Measurements from ENCODE around the gene KAT2B. TPM values are rescaled to one million over a fixed set of nuclear protein-coding genes. Genes with fewer than 3 reads are reported as not detected.

Gene KAT2B
- total RNA-seq, 4 donors from 2014 or later, result 39.4 to 87.3 (median 61.1) TPM

DNA sequence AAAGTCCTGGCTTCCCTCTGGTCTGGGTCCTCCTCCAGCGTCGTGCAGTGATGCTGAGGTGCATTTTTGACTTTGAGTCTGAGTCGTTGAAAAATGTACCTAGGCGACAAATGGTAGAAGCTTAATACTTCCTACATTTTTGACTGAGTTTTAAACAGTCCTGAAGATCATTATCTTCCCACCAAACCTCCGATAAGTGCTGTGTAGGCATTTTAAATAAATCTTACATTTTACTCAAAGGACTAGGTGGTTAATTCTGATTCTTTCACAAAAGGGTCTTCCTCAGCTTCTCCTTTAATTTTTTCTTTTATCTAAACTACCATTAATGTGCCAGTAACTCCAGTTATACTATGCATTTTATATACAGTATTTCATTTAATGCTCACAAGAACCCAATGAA is 70.6 kb downstream of the KAT2B start:
- no peak for ATAC-seq
- H3K27ac ChIP-seq, result no peak overlapping the region
- intact Hi-C loops (cut with DNase I; ENCODE audit: low total_unique reads) (no loop called here), in situ Hi-C loops (cut with MboI; ENCODE audit: low sequenced_read_pairs in 4 of 4) (no loop called here)
- H3K4me1 ChIP-seq, result no peaks in the 10 kb centered on the region
- no peaks in the 10 kb centered on the region for H3K9me3 ChIP-seq
- TF ChIP-seq POLR2A (IDR thresholded peaks at IDR 0.05), result no peak
- TF ChIP-seq, protein P1, sequence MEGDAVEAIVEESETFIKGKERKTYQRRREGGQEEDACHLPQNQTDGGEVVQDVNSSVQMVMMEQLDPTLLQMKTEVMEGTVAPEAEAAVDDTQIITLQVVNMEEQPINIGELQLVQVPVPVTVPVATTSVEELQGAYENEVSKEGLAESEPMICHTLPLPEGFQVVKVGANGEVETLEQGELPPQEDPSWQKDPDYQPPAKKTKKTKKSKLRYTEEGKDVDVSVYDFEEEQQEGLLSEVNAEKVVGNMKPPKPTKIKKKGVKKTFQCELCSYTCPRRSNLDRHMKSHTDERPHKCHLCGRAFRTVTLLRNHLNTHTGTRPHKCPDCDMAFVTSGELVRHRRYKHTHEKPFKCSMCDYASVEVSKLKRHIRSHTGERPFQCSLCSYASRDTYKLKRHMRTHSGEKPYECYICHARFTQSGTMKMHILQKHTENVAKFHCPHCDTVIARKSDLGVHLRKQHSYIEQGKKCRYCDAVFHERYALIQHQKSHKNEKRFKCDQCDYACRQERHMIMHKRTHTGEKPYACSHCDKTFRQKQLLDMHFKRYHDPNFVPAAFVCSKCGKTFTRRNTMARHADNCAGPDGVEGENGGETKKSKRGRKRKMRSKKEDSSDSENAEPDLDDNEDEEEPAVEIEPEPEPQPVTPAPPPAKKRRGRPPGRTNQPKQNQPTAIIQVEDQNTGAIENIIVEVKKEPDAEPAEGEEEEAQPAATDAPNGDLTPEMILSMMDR (IDR thresholded peaks at IDR 0.05 in 4 of 5, conservative IDR thresholded peaks at IDR 0.05 in 1 of 5), result no peak
- DNase-seq, result no peak
- H3K36me3 ChIP-seq, result peaks cover 0 to 32% of the 10 kb centered on the region in 2 donors
- H3K4me3 ChIP-seq, result no peak overlapping the region
- no peaks in the 10 kb centered on the region for H3K27me3 ChIP-seq

DNA sequence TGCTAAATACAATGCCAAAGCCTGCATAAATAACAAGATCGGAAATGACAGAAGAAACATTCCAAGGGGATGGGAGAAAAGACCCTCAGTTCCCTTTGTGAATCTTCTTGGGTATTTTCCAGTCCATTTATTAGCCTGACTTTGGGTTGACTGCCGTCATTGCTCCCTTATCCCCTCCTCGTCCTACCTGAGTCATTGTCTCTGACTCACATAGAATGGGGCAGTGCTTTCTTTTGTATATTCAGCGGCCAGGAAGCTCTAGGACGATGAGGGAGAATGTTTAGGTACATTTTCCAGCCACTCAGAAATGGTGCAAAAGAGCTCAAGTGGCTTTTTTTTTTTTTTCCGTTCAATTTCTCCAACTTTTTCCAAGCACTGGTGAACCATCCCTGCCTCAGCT is 71.6 kb downstream of the KAT2B start:
- H3K36me3 ChIP-seq, result peaks cover 0 to 35% of the 10 kb centered on the region in 2 donors
- no peak overlapping the region for H3K4me3 ChIP-seq
- TF ChIP-seq POLR2A (IDR thresholded peaks at IDR 0.05), result no peak
- TF ChIP-seq, protein P1 (IDR thresholded peaks at IDR 0.05 in 4 of 5, conservative IDR thresholded peaks at IDR 0.05 in 1 of 5), result no peak
- H3K9me3 ChIP-seq, result no peaks in the 10 kb centered on the region
- intact Hi-C loops (cut with DNase I; ENCODE audit: low total_unique reads) (no loop called here), in situ Hi-C loops (cut with MboI; ENCODE audit: low sequenced_read_pairs in 4 of 4) (no loop called here)
- no peaks in the 10 kb centered on the region for H3K27me3 ChIP-seq
- no peaks in the 10 kb centered on the region for H3K4me1 ChIP-seq
- DNase-seq, result no peak
- no peak for ATAC-seq
- H3K27ac ChIP-seq, result no peak overlapping the region

DNA sequence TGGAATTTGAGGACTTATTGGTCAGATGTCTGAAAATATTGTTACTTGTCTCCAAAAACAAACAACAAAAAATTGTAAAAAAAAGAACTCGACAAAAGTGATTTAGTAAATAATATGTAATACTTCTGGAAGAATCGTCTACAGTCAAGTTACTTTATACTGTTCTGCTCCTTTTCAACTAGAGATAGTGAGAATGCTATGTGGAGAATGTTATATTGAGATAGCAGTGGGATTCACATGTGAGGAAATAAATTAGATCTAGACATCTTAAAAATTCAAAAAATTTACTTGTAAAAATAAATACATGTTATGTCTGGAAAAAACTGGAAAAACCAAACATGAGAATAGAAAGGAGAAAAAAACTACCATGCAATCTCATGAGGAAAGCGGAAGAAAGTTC is 80.8 kb downstream of the KAT2B start:
- H3K9me3 ChIP-seq, result no peaks in the 10 kb centered on the region
- H3K27me3 ChIP-seq, result no peaks in the 10 kb centered on the region
- intact Hi-C loops (cut with DNase I; ENCODE audit: low total_unique reads), result no loop called here
- H3K4me3 ChIP-seq, result no peak overlapping the region
- ATAC-seq, result no peak
- TF ChIP-seq, protein P1 (IDR thresholded peaks at IDR 0.05 in 4 of 5, conservative IDR thresholded peaks at IDR 0.05 in 1 of 5), result no peak
- no peak for TF ChIP-seq POLR2A (IDR thresholded peaks at IDR 0.05)
- no peak overlapping the region for H3K27ac ChIP-seq
- no peak for DNase-seq
- H3K36me3 ChIP-seq, result peaks cover 0 to 38% of the 10 kb centered on the region in 2 donors
- no peaks in the 10 kb centered on the region for H3K4me1 ChIP-seq
- in situ Hi-C loops (cut with MboI; ENCODE audit: low sequenced_read_pairs in 4 of 4), result no loop called here

DNA sequence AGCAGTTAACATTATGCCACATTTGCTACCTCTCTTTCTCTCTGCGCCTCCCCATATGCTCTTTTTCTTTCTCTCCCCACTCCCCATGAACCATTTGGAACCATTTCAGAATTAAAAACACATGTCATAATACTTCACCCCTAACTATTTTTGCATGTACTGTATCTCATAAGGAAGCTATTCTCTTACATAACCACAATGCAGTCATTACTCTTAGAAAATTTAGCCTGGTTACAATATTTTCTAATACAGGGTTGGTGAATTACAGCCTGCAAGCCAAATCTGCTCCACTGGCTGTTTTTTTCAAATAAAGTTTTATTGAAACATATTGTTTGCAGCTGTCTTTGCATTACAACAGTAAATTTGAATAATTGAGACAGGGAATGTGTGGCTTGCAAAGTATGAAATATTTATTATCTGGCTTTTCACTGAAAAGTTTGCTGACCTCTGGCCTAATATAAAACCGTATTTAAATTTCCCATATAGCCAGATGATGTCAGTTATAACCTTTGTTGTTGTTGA is 82.9 kb downstream of the KAT2B start:
- Histone ChIP-seq H3K36me3 (peaks cover 0 to 47% of the 10 kb centered on the region in 2 donors), H3K27me3 (no peaks in the 10 kb centered on the region), H3K27ac (no peak overlapping the region), H3K4me3 (no peak overlapping the region), H3K9me3 (no peaks in the 10 kb centered on the region), H3K4me1 (no peaks in the 10 kb centered on the region)
- no peak for ATAC-seq
- in situ Hi-C loops (cut with MboI; ENCODE audit: low sequenced_read_pairs in 4 of 4), result no loop called here
- TF ChIP-seq POLR2A (IDR thresholded peaks at IDR 0.05), result no peak
- TF ChIP-seq, protein P1 (IDR thresholded peaks at IDR 0.05 in 4 of 5, conservative IDR thresholded peaks at IDR 0.05 in 1 of 5), result no peak
- no peak for DNase-seq
- intact Hi-C loops (cut with DNase I; ENCODE audit: low total_unique reads), result no loop called here

DNA sequence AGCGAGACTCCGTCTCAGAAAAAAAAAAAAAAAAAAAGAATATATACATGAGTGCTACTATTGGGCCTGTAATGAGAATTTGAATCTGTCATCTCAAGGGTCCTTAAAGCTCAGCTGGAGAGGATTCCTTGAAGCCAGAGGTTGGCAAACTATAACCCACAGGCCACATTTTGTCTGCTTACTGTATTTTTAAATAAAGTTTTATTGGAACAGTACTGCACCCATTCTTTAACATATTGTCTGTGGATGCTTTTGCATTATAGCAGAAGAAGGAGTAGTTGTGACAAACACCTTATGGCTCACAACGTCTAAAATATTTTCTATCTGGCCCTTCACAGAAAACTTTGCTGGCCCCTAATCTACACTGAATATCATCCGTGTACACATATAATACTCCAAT is 85.0 kb downstream of the KAT2B start:
- intact Hi-C loops (cut with DNase I; ENCODE audit: low total_unique reads) (no loop called here), in situ Hi-C loops (cut with MboI; ENCODE audit: low sequenced_read_pairs in 4 of 4) (no loop called here)
- no peak overlapping the region for H3K27ac ChIP-seq
- DNase-seq (no peak), ATAC-seq (no peak)
- peaks cover 0 to 41% of the 10 kb centered on the region in 2 donors for H3K36me3 ChIP-seq
- H3K4me3 ChIP-seq, result no peak overlapping the region
- no peaks in the 10 kb centered on the region for H3K9me3 ChIP-seq
- H3K4me1 ChIP-seq, result no peaks in the 10 kb centered on the region
- TF ChIP-seq, protein P1 (IDR thresholded peaks at IDR 0.05 in 4 of 5, conservative IDR thresholded peaks at IDR 0.05 in 1 of 5), result no peak
- TF ChIP-seq POLR2A (IDR thresholded peaks at IDR 0.05), result no peak
- no peaks in the 10 kb centered on the region for H3K27me3 ChIP-seq
